ENCODE measurements around the gene FAM184B. TPM values are rescaled to one million over a fixed set of nuclear protein-coding genes. Genes with fewer than 3 reads are reported as not detected.

FAM184B gene
- total RNA-seq, 2 donors from 2014 or later, result 0.07 TPM; not detected in 1

DNA sequence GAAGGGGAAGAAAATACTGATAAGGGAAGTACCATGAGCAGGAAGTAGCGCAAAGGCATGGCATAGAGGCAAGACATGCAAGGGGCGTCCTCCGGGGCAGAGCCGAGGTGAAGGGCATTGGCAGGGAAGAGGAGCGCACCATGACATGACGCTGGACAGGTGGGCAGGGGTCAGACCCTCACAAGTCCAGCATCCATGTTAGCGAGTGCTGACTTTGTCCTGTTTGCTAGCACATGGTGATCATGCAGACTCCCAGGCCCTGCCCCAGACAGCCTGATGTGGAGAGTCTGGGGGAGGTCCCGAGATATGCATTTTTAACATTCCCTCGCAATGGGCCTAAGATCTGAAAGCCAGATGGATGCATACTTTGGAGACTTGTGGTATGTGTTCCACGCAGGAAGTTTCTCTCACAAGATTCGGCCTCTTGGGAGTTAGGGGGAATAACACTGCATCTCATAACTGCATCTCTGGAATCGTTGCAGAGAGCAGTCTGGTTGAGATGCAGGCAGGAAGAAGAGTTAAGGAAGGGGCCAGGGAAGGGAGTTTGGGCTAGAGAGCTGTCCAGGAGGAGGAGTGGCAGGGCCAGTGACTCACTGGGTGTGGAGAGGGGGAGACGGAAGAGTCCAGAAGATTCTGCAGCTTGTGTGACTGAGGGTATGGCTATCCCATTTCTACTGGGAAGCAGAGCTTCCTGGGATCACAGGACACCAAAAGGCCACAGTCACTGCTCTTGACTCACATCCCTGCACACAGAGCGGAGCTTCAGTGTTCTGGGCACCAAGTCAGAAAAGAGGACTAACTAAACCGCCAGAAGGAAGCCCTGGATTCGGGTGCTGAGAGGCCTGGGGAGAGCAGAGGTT lies 59.7 kb downstream of the FAM184B start:
- no peaks in the 10 kb centered on the region for H3K36me3 Mint-ChIP-seq (ENCODE audit: low read depth)
- Histone ChIP-seq H3K4me1 (ENCODE audit: control insufficient read depth, insufficient read depth, low read length) (no peaks in the 10 kb centered on the region), H3K4me3 (ENCODE audit: low read length) (no peak overlapping the region), H3K27ac (ENCODE audit: low read depth, low read length) (no peak overlapping the region), H3K9ac (ENCODE audit: extremely low read depth, low read length, poor library complexity, severe bottlenecking) (no peak overlapping the region), H3K27me3 (ENCODE audit: control insufficient read depth, insufficient read depth, low read length, poor library complexity, severe bottlenecking) (no peaks in the 10 kb centered on the region), H3K36me3 (ENCODE audit: control insufficient read depth, insufficient read depth, low read length) (no peaks in the 10 kb centered on the region), H3K9me3 (ENCODE audit: control insufficient read depth, low read length) (no peaks in the 10 kb centered on the region)
- no peaks in the 10 kb centered on the region for H3K4me1 Mint-ChIP-seq
- no peak overlapping the region for H3K4me3 Mint-ChIP-seq
- TF ChIP-seq, protein P1, sequence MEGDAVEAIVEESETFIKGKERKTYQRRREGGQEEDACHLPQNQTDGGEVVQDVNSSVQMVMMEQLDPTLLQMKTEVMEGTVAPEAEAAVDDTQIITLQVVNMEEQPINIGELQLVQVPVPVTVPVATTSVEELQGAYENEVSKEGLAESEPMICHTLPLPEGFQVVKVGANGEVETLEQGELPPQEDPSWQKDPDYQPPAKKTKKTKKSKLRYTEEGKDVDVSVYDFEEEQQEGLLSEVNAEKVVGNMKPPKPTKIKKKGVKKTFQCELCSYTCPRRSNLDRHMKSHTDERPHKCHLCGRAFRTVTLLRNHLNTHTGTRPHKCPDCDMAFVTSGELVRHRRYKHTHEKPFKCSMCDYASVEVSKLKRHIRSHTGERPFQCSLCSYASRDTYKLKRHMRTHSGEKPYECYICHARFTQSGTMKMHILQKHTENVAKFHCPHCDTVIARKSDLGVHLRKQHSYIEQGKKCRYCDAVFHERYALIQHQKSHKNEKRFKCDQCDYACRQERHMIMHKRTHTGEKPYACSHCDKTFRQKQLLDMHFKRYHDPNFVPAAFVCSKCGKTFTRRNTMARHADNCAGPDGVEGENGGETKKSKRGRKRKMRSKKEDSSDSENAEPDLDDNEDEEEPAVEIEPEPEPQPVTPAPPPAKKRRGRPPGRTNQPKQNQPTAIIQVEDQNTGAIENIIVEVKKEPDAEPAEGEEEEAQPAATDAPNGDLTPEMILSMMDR (conservative IDR thresholded peaks at IDR 0.05), result no peak
- no peaks in the 10 kb centered on the region for H3K27me3 Mint-ChIP-seq (ENCODE audit: insufficient read depth)
- peaks cover 2% of the 10 kb centered on the region for H3K9me3 Mint-ChIP-seq
- WGBS, 2 experiments (ENCODE audit: insufficient coverage in 1 of 2, insufficient read length in 1 of 2), result 91 to 97% methylated on average over 7 to 16 of the region's 16 CpGs
- DNase-seq, result no peak
- no peak overlapping the region for H3K27ac Mint-ChIP-seq

- Mint-ChIP-seq H3K4me1 (no peaks in the 10 kb centered on the region), H3K27ac (no peak overlapping the region), H3K4me3 (no peak overlapping the region), H3K36me3 (ENCODE audit: low read depth) (no peaks in the 10 kb centered on the region), H3K9me3 (no peaks in the 10 kb centered on the region), H3K27me3 (ENCODE audit: insufficient read depth) (no peaks in the 10 kb centered on the region)
- no peaks in the 10 kb centered on the region for H3K4me1 ChIP-seq (ENCODE audit: control insufficient read depth, insufficient read depth, low read length)
- no peak for DNase-seq
- H3K4me3 ChIP-seq (ENCODE audit: low read length), result no peak overlapping the region
- H3K36me3 ChIP-seq (ENCODE audit: control insufficient read depth, insufficient read depth, low read length), result no peaks in the 10 kb centered on the region
- WGBS, 2 experiments (ENCODE audit: insufficient coverage in 1 of 2, insufficient read length in 1 of 2), result 90% methylated on average over 3 of the region's 5 CpGs; no CpG with 5 or more reads in 1 of the 2 experiments
- no peaks in the 10 kb centered on the region for H3K9me3 ChIP-seq (ENCODE audit: control insufficient read depth, low read length)
- no peak overlapping the region for H3K27ac ChIP-seq (ENCODE audit: low read depth, low read length)
- TF ChIP-seq, protein P1 (conservative IDR thresholded peaks at IDR 0.05), result no peak
- no peak overlapping the region for H3K9ac ChIP-seq (ENCODE audit: extremely low read depth, low read length, poor library complexity, severe bottlenecking)
- no peaks in the 10 kb centered on the region for H3K27me3 ChIP-seq (ENCODE audit: control insufficient read depth, insufficient read depth, low read length, poor library complexity, severe bottlenecking)
Observed at GRCh38 chr4:17719106-17719505, 62.3 kb downstream of the FAM184B start.

DNA sequence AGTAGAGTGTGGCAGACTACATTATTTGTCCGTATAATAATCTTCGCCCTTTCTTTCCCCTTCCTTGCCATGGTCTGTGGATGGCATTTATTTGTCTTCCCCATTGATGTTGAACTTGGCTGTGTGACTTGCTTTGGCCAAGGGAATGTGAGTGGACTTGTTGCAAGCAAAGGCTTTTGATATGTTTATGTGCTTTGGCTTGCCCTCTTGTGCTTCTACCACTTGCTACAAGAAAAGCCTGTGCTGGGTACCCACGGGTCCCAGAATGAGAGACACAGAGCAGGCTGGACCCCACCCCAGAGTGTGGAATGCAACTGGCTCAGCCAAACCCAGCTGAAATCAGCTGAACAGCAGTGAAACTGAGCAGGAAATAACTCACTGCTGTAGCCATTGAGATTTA lies 63.0 kb downstream of the FAM184B start:
- no peaks in the 10 kb centered on the region for H3K36me3 Mint-ChIP-seq (ENCODE audit: low read depth)
- Histone ChIP-seq H3K9me3 (ENCODE audit: control insufficient read depth, low read length) (no peaks in the 10 kb centered on the region), H3K4me3 (ENCODE audit: low read length) (no peak overlapping the region), H3K9ac (ENCODE audit: extremely low read depth, low read length, poor library complexity, severe bottlenecking) (no peak overlapping the region), H3K36me3 (ENCODE audit: control insufficient read depth, insufficient read depth, low read length) (no peaks in the 10 kb centered on the region), H3K27ac (ENCODE audit: low read depth, low read length) (no peak overlapping the region), H3K4me1 (ENCODE audit: control insufficient read depth, insufficient read depth, low read length) (no peaks in the 10 kb centered on the region), H3K27me3 (ENCODE audit: control insufficient read depth, insufficient read depth, low read length, poor library complexity, severe bottlenecking) (no peaks in the 10 kb centered on the region)
- no peak for DNase-seq
- H3K9me3 Mint-ChIP-seq, result no peaks in the 10 kb centered on the region
- TF ChIP-seq, protein P1 (conservative IDR thresholded peaks at IDR 0.05), result no peak
- WGBS, 2 experiments (ENCODE audit: insufficient coverage in 1 of 2, insufficient read length in 1 of 2), result 63 to 78% methylated on average over 1 to 3 of the region's 3 CpGs
- H3K27ac Mint-ChIP-seq, result no peak overlapping the region
- no peaks in the 10 kb centered on the region for H3K4me1 Mint-ChIP-seq
- H3K4me3 Mint-ChIP-seq, result no peak overlapping the region
- no peaks in the 10 kb centered on the region for H3K27me3 Mint-ChIP-seq (ENCODE audit: insufficient read depth)
